ENCODE measurements around the gene SFMBT1. TPM values are rescaled to one million over a fixed set of nuclear protein-coding genes. Genes with fewer than 3 reads are reported as not detected.

Gene SFMBT1
- total RNA-seq, 2 donors from 2014 or later: 7.4 to 13.5 TPM

DNA sequence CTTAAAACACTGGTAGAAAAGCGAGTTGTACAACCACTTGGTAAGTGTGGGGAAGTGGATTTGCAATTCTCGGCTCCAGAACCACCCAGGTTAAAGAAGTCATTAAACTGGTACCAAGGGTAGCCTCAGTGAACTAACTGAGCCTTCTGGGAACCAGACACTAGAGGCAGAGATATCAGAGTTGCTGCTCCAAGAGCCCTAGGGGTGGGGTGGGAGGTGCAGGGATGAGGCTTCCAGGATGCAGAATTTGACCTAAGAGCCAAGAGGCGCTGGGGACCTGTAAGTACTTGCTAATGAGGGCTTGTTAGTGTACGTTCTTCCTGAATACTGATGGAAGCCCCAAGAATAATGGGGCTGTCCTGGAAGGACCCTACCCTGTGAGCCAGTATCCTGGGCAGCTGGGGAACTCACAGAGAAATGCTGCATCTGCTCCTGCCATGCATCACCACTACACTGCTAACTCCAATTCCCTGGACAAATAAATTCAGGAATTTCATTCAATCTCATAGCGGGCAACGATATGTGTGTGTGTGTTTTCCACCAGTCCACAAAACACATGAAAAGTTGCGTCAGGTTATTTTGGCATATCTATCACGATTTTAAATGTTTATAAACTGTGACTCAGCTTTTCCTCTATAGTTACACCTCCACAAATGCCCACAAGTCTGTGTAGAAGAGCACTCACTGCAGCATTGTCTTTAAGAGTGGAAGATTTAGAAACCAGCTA is 172.3 kb downstream of the SFMBT1 start:
- TF ChIP-seq CTCF (IDR thresholded peaks at IDR 0.05): no peak
- ATAC-seq (ENCODE audit: insufficient number of reproducible peaks, low FRiP score, low read depth): no peak
- Histone ChIP-seq H3K36me3 (peaks cover 4% of the 10 kb centered on the region), H3K4me1 (ENCODE audit: control insufficient read depth in 1 of 2, low read depth in 2 of 2) (peaks cover 9 to 26% of the 10 kb centered on the region in 2 donors), H3K4me3 (no peak overlapping the region), H3K27ac (no peak overlapping the region), H3K27me3 (replicated peaks; ENCODE audit: insufficient read depth) (no peaks in the 10 kb centered on the region), H3K9me3 (no peaks in the 10 kb centered on the region)
- DNase-seq (ENCODE audit: low spot score): no peak

- H3K4me1 ChIP-seq (ENCODE audit: control insufficient read depth in 1 of 2, low read depth in 2 of 2): peaks cover 9 to 26% of the 10 kb centered on the region in 2 donors
- no peak for DNase-seq (ENCODE audit: low spot score)
- ATAC-seq (ENCODE audit: insufficient number of reproducible peaks, low FRiP score, low read depth): no peak
- H3K27me3 ChIP-seq (replicated peaks; ENCODE audit: insufficient read depth): no peaks in the 10 kb centered on the region
- no peak overlapping the region for H3K27ac ChIP-seq
- no peak for TF ChIP-seq CTCF (IDR thresholded peaks at IDR 0.05)
- no peaks in the 10 kb centered on the region for H3K9me3 ChIP-seq
- peaks cover 3% of the 10 kb centered on the region for H3K36me3 ChIP-seq
- H3K4me3 ChIP-seq: no peak overlapping the region
Observed at GRCh38 chr3:52872245-52872644, 173.6 kb downstream of the SFMBT1 start.

DNA sequence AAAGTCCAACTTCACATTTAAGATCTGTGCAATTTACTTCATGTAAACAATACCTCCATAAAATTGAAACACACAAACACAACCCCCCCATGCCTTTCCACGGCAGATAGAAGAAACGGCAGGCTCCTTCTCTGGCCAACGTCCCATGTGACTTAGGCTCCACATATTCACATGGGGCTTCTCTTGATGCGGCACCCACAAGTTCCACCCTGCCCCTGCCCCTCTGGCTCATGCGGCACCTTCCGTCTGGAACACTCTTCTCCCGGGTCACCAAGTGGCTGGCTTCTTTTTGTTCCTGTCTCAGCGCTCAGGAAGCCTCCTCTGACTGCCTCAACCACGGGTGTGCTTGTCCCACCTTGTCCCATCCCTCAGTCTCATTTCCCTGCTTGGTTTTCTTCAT is 174.1 kb downstream of the SFMBT1 start:
- Histone ChIP-seq H3K36me3 (no peaks in the 10 kb centered on the region), H3K27ac (no peak overlapping the region), H3K4me1 (ENCODE audit: control insufficient read depth in 1 of 2, low read depth in 2 of 2) (peaks cover 9 to 26% of the 10 kb centered on the region in 2 donors), H3K4me3 (no peak overlapping the region), H3K9me3 (no peaks in the 10 kb centered on the region), H3K27me3 (replicated peaks; ENCODE audit: insufficient read depth) (no peaks in the 10 kb centered on the region)
- DNase-seq (ENCODE audit: low spot score) (no peak), ATAC-seq (ENCODE audit: insufficient number of reproducible peaks, low FRiP score, low read depth) (no peak)
- TF ChIP-seq CTCF (IDR thresholded peaks at IDR 0.05): no peak

DNA sequence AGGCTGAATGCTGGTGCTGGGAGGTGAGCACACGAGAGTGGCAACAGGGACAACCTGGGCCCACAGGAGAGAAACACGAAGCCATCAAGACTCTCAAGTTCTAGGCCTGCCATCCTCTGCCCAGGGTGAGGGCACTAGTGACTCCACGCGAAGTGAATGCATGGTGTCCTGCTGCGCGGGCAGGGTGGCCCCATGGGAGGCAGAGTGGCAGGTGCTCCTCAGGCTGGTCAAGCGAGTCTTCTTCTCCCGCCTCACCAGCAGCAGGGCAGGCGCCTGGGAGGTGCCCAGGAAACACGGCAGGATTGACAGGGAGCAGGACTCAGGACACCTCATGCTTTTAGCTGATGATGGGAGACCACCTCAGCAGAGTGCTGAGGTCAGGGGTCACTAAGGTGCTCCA is 175.4 kb downstream of the SFMBT1 start:
- DNase-seq (ENCODE audit: low spot score) (no peak), ATAC-seq (ENCODE audit: insufficient number of reproducible peaks, low FRiP score, low read depth) (no peak)
- H3K27ac ChIP-seq: no peak overlapping the region
- H3K4me3 ChIP-seq: no peak overlapping the region
- no peaks in the 10 kb centered on the region for H3K27me3 ChIP-seq (replicated peaks; ENCODE audit: insufficient read depth)
- H3K4me1 ChIP-seq (ENCODE audit: control insufficient read depth in 1 of 2, low read depth in 2 of 2): peaks cover 9 to 22% of the 10 kb centered on the region in 2 donors
- no peaks in the 10 kb centered on the region for H3K36me3 ChIP-seq
- no peaks in the 10 kb centered on the region for H3K9me3 ChIP-seq
- no peak for TF ChIP-seq CTCF (IDR thresholded peaks at IDR 0.05)

GRCh38 chr3:52866427-52866826 is 179.4 kb downstream of the SFMBT1 start:
- no peaks in the 10 kb centered on the region for H3K27me3 ChIP-seq (replicated peaks; ENCODE audit: insufficient read depth)
- TF ChIP-seq CTCF (IDR thresholded peaks at IDR 0.05): no peak
- ATAC-seq (ENCODE audit: insufficient number of reproducible peaks, low FRiP score, low read depth): no peak
- H3K27ac ChIP-seq: no peak overlapping the region
- no peak overlapping the region for H3K4me3 ChIP-seq
- no peaks in the 10 kb centered on the region for H3K4me1 ChIP-seq (ENCODE audit: control insufficient read depth in 1 of 2, low read depth in 2 of 2)
- no peak for DNase-seq (ENCODE audit: low spot score)
- no peaks in the 10 kb centered on the region for H3K9me3 ChIP-seq
- H3K36me3 ChIP-seq: no peaks in the 10 kb centered on the region
